GM23248 (cell line): Measurements from ENCODE around the gene TRMU. TPM values are rescaled to one million over a fixed set of nuclear protein-coding genes. Genes with fewer than 3 reads are reported as not detected.

ENCODE experiments used
- DNase-seq: peaks from one replicate; pipeline ENCODE4 v3.0.0-alpha.2; 2015
- H2AFZ ChIP-seq: fragments of 200-600 bp; sonication (generic); 2 replicates; pipeline ENCODE4 v1.6.1; 2016; ENCODE audit warnings: antibody characterized with exemption
- H3F3A ChIP-seq: fragments of 200-600 bp; sonication (generic); 2 replicates; pipeline ENCODE4 v1.6.1; 2016; ENCODE audit warnings: mild to moderate bottlenecking, antibody characterized with exemption, mixed run types; ENCODE audit not compliant: insufficient read depth
- H3K27ac ChIP-seq: fragments of 200-600 bp; sonication (generic); 2 replicates; pipeline ENCODE4 v1.5.1; 2016; ENCODE audit warnings: mild to moderate bottlenecking
- H3K27me3 ChIP-seq: fragments of 200-600 bp; sonication (generic); replicated peaks from 2 replicates; pipeline ENCODE4 v1.6.1; 2016; ENCODE audit warnings: mild to moderate bottlenecking; ENCODE audit not compliant: insufficient read depth
- H3K36me3 ChIP-seq: fragments of 200-600 bp; sonication (generic); 2 replicates; pipeline ENCODE4 v1.6.1; 2016; ENCODE audit warnings: low read depth, mild to moderate bottlenecking
- H3K4me1 ChIP-seq: fragments of 200-600 bp; sonication (generic); 2 replicates; pipeline ENCODE4 v1.6.1; 2016; ENCODE audit warnings: mild to moderate bottlenecking; ENCODE audit not compliant: insufficient read depth
- H3K4me2 ChIP-seq: fragments of 200-600 bp; sonication (generic); one replicate; pipeline ENCODE4 v1.6.1; 2016; ENCODE audit warnings: mild to moderate bottlenecking; ENCODE audit not compliant: unreplicated experiment
- H3K4me3 ChIP-seq: fragments of 200-600 bp; sonication (generic); 2 replicates; pipeline ENCODE4 v1.5.1; 2016; ENCODE audit warnings: mild to moderate bottlenecking
- H3K79me2 ChIP-seq: fragments of 200-600 bp; sonication (generic); 2 replicates; pipeline ENCODE4 v1.6.1; 2016; ENCODE audit warnings: mild to moderate bottlenecking; ENCODE audit not compliant: insufficient read depth
- H3K9ac ChIP-seq: fragments of 200-600 bp; sonication (generic); 2 replicates; pipeline ENCODE4 v1.6.1; 2016; ENCODE audit warnings: mild to moderate bottlenecking
- H3K9me2 ChIP-seq: fragments of 200-600 bp; sonication (generic); 2 replicates; pipeline ENCODE4 v1.6.1; 2016; ENCODE audit warnings: mixed run types, mild to moderate bottlenecking, moderate library complexity; ENCODE audit not compliant: insufficient read depth
- H3K9me3 ChIP-seq: fragments of 200-600 bp; sonication (generic); one replicate; pipeline ENCODE4 v1.6.1; 2017; ENCODE audit warnings: low read depth
- H4K20me1 ChIP-seq: fragments of 200-600 bp; sonication (generic); 2 replicates; pipeline ENCODE4 v1.6.0; 2016; ENCODE audit not compliant: insufficient read depth
- EZH2 ChIP-seq: fragments of 200-600 bp; sonication (generic); IDR thresholded peaks from 2 replicates; pipeline ENCODE4 v1.6.1; 2018; ENCODE audit warnings: antibody characterized with exemption, mild to moderate bottlenecking; ENCODE audit not compliant: insufficient read depth, poor library complexity, severe bottlenecking
- EZH2phosphoT487 ChIP-seq: fragments of 200-600 bp; sonication (generic); IDR thresholded peaks from 2 replicates; pipeline ENCODE4 v1.6.1; 2018; ENCODE audit warnings: antibody characterized with exemption, moderate library complexity, mild to moderate bottlenecking, low read depth; ENCODE audit not compliant: insufficient read depth
- WGBS, 2 experiments: methylation state at CpG; one replicate each; pipeline ENCODE4 v1.1.6; 2015 to 2017; ENCODE audit warnings: low lambda C conversion rate in 2 of 2, low coverage in 1 of 2; ENCODE audit errors: missing lambda C conversion rate in 2 of 2; 5-methylcytosine and 5-hydroxymethylcytosine counted together
- in situ Hi-C: fragments of 300-500 bp; cut with MboI; formaldehyde crosslinking; loops from 2 replicates; pipeline ENCODE4 v1.15.0; 2020
- polyA plus RNA-seq: library from polyadenylated mRNA; unstranded; fragments of >200 nt; fragmentation: Nextera tagmentation; extraction: Ambion mirVana; gene quantifications from 2 replicates; pipeline ENCODE4 v1.2.1, GENCODE V29; 2016
- total RNA-seq: library from RNA; depleted of rRNA; stranded (reverse); fragments of >200 nt; shearing (Covaris generic); gene quantifications from 2 replicates; pipeline ENCODE4 v1.2.3, GENCODE V29; 2014

Gene TRMU
- total and polyA plus RNA-seq, 2 experiments from 2014 or later = 27.0 to 38.4 TPM

- Histone ChIP-seq H3K9ac (no peak overlapping the region), H4K20me1 (no peaks in the 10 kb centered on the region), H3K9me3 (no peaks in the 10 kb centered on the region), H3K4me3 (no peak overlapping the region), H3K27ac (no peak overlapping the region), H2AFZ (no peak overlapping the region), H3K4me1 (no peaks in the 10 kb centered on the region), H3K27me3 (no peaks in the 10 kb centered on the region), H3K36me3 (no peaks in the 10 kb centered on the region), H3K79me2 (no peaks in the 10 kb centered on the region), H3K9me2 (no peaks in the 10 kb centered on the region), H3K4me2 (no peak overlapping the region), H3F3A (no peaks in the 10 kb centered on the region)
- DNase-seq = no peak
- 89 to 90% methylated on average over 20 of the region's 20 CpGs for WGBS, 2 experiments
- in situ Hi-C loops = loop anchor here (10.0 kb wide), 1 partner anchor 333 kb away; no protein-coding TSS in a partner anchor
- TF ChIP-seq EZH2 (no peak), EZH2phosphoT487 (no peak)
Measured at GRCh38 chr22:46317646-46318045, 17.9 kb upstream of the TRMU start.

DNA sequence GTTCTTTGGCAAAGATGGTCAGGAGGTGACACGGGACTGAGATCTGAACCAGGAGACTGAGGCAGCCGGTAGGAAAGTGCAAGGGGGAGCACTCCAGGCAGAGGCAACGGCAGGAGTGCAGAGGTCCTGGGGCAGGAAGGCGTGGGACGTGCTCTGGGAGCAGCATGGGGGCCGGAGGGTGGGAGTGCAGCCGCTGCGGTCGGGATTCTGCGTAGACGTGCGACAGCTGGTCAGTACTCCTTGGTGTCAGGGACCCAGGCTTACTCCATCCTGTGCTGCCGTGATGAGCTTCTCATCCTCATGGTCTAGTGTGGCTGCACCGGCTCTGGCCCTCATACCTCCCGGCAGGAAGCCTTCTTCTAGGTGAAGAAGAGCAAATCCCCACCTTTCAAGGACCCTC is 16.9 kb upstream of the TRMU start:
- Histone ChIP-seq H3K27ac (no peak overlapping the region), H3K9me3 (no peaks in the 10 kb centered on the region), H3K9ac (no peak overlapping the region), H3K4me3 (no peak overlapping the region), H4K20me1 (no peaks in the 10 kb centered on the region), H3K79me2 (no peaks in the 10 kb centered on the region), H3K9me2 (no peaks in the 10 kb centered on the region), H3K27me3 (no peaks in the 10 kb centered on the region), H2AFZ (no peak overlapping the region), H3F3A (no peaks in the 10 kb centered on the region), H3K4me1 (no peaks in the 10 kb centered on the region), H3K36me3 (no peaks in the 10 kb centered on the region), H3K4me2 (no peak overlapping the region)
- no peak for TF ChIP-seq EZH2
- no peak for TF ChIP-seq EZH2phosphoT487
- in situ Hi-C loops = loop anchor here (10.0 kb wide), 1 partner anchor 334 kb away; no protein-coding TSS in a partner anchor
- 93 to 96% methylated on average over 14 to 15 of the region's 15 CpGs for WGBS, 2 experiments
- DNase-seq = no peak

DNA sequence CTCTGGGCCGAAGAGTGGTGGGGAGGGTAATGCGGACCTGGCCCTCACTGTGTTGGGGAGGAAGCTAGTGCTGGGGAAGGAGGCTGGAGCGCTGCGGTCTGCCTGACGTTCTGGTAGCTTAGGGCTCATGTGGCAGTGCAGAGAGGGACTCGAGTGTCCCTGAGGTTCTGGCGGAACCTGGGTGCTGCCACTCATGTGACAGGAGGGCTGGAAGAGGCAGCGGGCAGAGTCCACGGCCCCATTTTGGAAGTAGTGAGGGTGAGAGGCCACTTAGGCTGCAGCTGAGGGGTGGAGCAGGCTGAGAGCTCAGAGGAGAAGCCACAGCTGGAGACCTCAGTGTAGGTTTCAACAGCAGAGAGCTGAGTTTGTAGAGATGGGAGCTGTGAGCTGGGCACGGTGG is 16.2 kb upstream of the TRMU start:
- no peaks in the 10 kb centered on the region for H3K79me2 ChIP-seq
- no peaks in the 10 kb centered on the region for H3K27me3 ChIP-seq
- H3K27ac ChIP-seq = no peak overlapping the region
- H3K4me1 ChIP-seq = no peaks in the 10 kb centered on the region
- TF ChIP-seq EZH2phosphoT487 (no peak), EZH2 (no peak)
- no peaks in the 10 kb centered on the region for H3F3A ChIP-seq
- no peaks in the 10 kb centered on the region for H3K9me3 ChIP-seq
- DNase-seq = no peak
- in situ Hi-C loops = loop anchor here (10.0 kb wide), 1 partner anchor 335 kb away; no protein-coding TSS in a partner anchor
- H2AFZ ChIP-seq = no peak overlapping the region
- H4K20me1 ChIP-seq = no peaks in the 10 kb centered on the region
- H3K9me2 ChIP-seq = no peaks in the 10 kb centered on the region
- 97 to 99% methylated on average over 10 of the region's 10 CpGs for WGBS, 2 experiments
- no peak overlapping the region for H3K9ac ChIP-seq
- no peak overlapping the region for H3K4me2 ChIP-seq
- no peak overlapping the region for H3K4me3 ChIP-seq
- H3K36me3 ChIP-seq = no peaks in the 10 kb centered on the region

DNA sequence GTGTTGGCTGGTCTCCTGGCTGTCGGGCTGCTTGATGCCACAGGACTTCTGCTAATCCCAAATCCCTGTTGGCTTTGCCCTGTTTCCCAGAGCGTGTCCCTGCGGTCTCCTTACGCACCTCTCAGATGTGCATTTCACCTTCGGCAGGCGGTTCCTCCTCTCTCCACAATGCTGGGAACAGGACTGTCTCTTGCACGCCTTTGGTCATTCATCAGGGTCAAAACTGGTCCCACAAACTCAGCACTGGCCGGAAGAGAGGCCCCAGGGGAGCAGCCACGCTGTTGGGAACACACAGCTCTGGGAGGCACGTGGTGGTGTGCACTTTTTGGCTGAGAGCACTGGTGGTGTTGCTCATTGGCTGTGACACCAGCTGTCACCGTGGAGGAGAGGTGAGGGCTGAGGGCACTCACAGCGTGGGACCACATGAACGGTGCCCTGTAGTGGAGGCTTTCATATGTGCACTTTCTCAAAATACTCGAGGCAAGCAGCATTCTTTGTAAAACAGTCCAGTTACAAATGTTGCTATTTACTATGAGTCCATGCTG is 15.3 kb upstream of the TRMU start:
- Histone ChIP-seq H3K27ac (no peak overlapping the region), H2AFZ (no peak overlapping the region), H3K36me3 (no peaks in the 10 kb centered on the region), H3F3A (no peaks in the 10 kb centered on the region), H3K4me2 (no peak overlapping the region), H3K79me2 (no peaks in the 10 kb centered on the region), H3K9me2 (no peaks in the 10 kb centered on the region), H3K9ac (no peak overlapping the region), H3K27me3 (no peaks in the 10 kb centered on the region), H3K9me3 (no peaks in the 10 kb centered on the region), H4K20me1 (no peaks in the 10 kb centered on the region), H3K4me3 (no peak overlapping the region), H3K4me1 (no peaks in the 10 kb centered on the region)
- DNase-seq = no peak
- TF ChIP-seq EZH2phosphoT487 (no peak), EZH2 (no peak)
- 93% methylated on average over 14 of the region's 14 CpGs for WGBS, 2 experiments
- in situ Hi-C loops = no loop called here
